Left kidney (tissue), 2 donors: ENCODE data around the gene DENND5B. TPM values are rescaled to one million over a fixed set of nuclear protein-coding genes. Genes with fewer than 3 reads are reported as not detected.
"Not testable (repeated sequence)": the region's sequence is repeated elsewhere in the genome, so short reads cannot be mapped to it uniquely, and the experiment has no call there.

Source experiments
- DNase-seq: peaks from one replicate; pipeline ENCODE4 v3.0.0-alpha.2; 2013
- polyA plus RNA-seq: library from polyadenylated mRNA; unstranded; fragments of 120-200 nt; gene quantifications from one replicate; pipeline ENCODE4 v1.2.1, GENCODE V29; 2013; ENCODE audit not compliant: insufficient read length

DENND5B gene
- polyA plus RNA-seq, 1 donor = 35.9 TPM

- DNase-seq = no peak
Observed at GRCh38 chr12:31558521-31558920, 32.4 kb downstream of the DENND5B start.

- no peak for DNase-seq
Observed at GRCh38 chr12:31557707-31558106, 33.2 kb downstream of the DENND5B start.

GRCh38 chr12:31555466-31555865 is 35.5 kb downstream of the DENND5B start:
- DNase-seq = not testable (repeated sequence)

- DNase-seq = not testable (repeated sequence)
Observed at GRCh38 chr12:31550590-31550989, 40.3 kb downstream of the DENND5B start.

- DNase-seq = no peak
Observed at GRCh38 chr12:31536672-31537071, 54.3 kb downstream of the DENND5B start.

- DNase-seq = no peak
Observed at GRCh38 chr12:31533470-31533869, 57.5 kb downstream of the DENND5B start.

- no peak for DNase-seq
Observed at GRCh38 chr12:31531893-31532292, 59.0 kb downstream of the DENND5B start.

GRCh38 chr12:31528095-31528494 is 62.8 kb downstream of the DENND5B start:
- DNase-seq = no peak

- no peak for DNase-seq
Observed at GRCh38 chr12:31527083-31527482, 63.9 kb downstream of the DENND5B start.

- peak; percentile 61 for DNase-seq
Observed at GRCh38 chr12:31526158-31526546, 64.8 kb downstream of the DENND5B start.

GRCh38 chr12:31525496-31526157 is 65.3 kb downstream of the DENND5B start:
- DNase-seq = no peak

GRCh38 chr12:31524791-31525495 is 66.0 kb downstream of the DENND5B start:
- no peak for DNase-seq

GRCh38 chr12:31523306-31523705 is 67.6 kb downstream of the DENND5B start:
- DNase-seq = no peak

- no peak for DNase-seq
Observed at GRCh38 chr12:31522607-31523006, 68.3 kb downstream of the DENND5B start.

- DNase-seq = peak; percentile 63
Observed at GRCh38 chr12:31521964-31522363, 69.0 kb downstream of the DENND5B start.

GRCh38 chr12:31519511-31519910 is 71.4 kb downstream of the DENND5B start:
- no peak for DNase-seq

GRCh38 chr12:31518680-31519227 is 72.2 kb downstream of the DENND5B start:
- no peak for DNase-seq

GRCh38 chr12:31517994-31518393 is 72.9 kb downstream of the DENND5B start:
- DNase-seq = no peak

- DNase-seq = no peak
Observed at GRCh38 chr12:31516702-31517101, 74.2 kb downstream of the DENND5B start.

GRCh38 chr12:31514912-31515311 is 76.0 kb downstream of the DENND5B start:
- no peak for DNase-seq

- no peak for DNase-seq
Observed at GRCh38 chr12:31510034-31510433, 80.9 kb downstream of the DENND5B start.

GRCh38 chr12:31508436-31509150 is 82.3 kb downstream of the DENND5B start:
- no peak for DNase-seq

GRCh38 chr12:31507966-31508365 is 83.0 kb downstream of the DENND5B start:
- DNase-seq = no peak
